Neuron (in vitro differentiated cells): Measurements from ENCODE around the gene ALDOC.

Source experiments
- H2AFZ ChIP-seq: one replicate; pipeline ENCODE4 v1.6.1; 2013; ENCODE audit warnings: low read depth, mild to moderate bottlenecking, inconsistent platforms, low read length, moderate library complexity
- H3K27me3 ChIP-seq: one replicate; pipeline ENCODE4 v1.6.1; 2013; ENCODE audit warnings: low read length; ENCODE audit not compliant: insufficient read depth
- H3K36me3 ChIP-seq: one replicate; pipeline ENCODE4 v1.6.1; 2013; ENCODE audit warnings: low read length; ENCODE audit not compliant: insufficient read depth
- H3K4me1 ChIP-seq: one replicate; pipeline ENCODE4 v1.6.1; 2013; ENCODE audit warnings: low read length; ENCODE audit not compliant: insufficient read depth
- H3K4me3 ChIP-seq: 2 replicates; pipeline ENCODE4 v1.5.1; 2013; ENCODE audit warnings: mild to moderate bottlenecking, low read length, moderate library complexity
- H3K9me3 ChIP-seq: one replicate; pipeline ENCODE4 v1.6.1; 2013; ENCODE audit warnings: low read length

Gene ALDOC

DNA sequence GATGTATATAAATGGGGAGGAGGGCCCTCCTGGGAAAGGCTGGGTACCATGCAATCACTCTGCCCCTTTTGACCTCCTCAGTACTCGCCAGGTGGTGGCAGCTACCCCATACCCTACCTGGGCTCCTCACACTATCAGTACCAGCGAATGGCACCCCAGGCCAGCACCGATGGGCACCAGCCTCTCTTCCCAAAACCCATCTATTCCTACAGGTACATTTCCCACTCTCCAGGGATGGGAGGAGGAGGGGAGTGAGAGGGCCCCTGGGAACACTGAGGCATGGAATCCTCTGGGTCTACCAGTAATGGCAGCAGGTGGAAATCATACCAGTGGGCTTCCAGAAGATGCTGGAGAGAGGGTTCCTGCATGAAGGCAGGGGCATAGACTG lies 47.7 kb downstream of the ALDOC start:
- no peaks in the 10 kb centered on the region for H3K36me3 ChIP-seq
- H2AFZ ChIP-seq: no peak overlapping the region

DNA sequence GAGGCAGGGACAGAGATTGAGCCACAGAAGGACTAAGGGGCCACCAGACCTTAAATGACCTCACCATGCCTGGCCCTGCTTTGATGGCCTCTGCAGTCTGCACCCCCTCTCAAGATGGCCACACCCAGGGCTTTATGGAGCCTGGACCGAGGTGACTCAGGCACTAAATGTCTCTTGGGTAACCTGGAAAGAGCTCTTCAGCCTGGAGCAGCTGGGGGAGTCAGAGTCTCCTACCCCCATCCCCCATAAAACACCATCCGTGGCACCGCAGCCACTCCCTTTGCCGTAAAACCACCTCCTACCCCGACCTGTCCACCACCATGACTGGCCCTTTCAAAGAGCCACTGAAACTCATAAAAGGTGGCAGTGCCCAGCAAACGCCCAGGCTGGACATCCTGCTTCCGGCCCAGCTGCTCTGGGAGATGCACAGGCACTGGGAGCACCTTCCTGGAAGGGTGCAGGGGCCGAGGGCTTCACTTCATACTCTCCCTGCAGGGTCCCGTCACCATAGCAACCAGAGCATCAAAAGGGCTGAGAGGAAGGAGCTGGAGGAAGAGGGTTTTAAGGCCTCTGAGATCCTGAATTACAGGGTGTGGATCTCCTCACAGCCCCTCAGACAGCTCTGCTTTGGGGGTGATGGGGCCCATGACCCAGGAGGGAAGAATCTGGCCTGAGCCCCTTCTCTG lies 48.2 kb downstream of the ALDOC start:
- Histone ChIP-seq H3K4me1 (peaks cover 15% of the 10 kb centered on the region), H2AFZ (no peak overlapping the region), H3K9me3 (no peaks in the 10 kb centered on the region), H3K4me3 (no peak overlapping the region), H3K36me3 (no peaks in the 10 kb centered on the region), H3K27me3 (no peaks in the 10 kb centered on the region)

More for the DNA sequence above, 47.7 kb downstream of the ALDOC start:
- H3K9me3 ChIP-seq: no peaks in the 10 kb centered on the region
- peaks cover 15% of the 10 kb centered on the region for H3K4me1 ChIP-seq
- H3K27me3 ChIP-seq: no peaks in the 10 kb centered on the region
- H3K4me3 ChIP-seq: no peak overlapping the region

DNA sequence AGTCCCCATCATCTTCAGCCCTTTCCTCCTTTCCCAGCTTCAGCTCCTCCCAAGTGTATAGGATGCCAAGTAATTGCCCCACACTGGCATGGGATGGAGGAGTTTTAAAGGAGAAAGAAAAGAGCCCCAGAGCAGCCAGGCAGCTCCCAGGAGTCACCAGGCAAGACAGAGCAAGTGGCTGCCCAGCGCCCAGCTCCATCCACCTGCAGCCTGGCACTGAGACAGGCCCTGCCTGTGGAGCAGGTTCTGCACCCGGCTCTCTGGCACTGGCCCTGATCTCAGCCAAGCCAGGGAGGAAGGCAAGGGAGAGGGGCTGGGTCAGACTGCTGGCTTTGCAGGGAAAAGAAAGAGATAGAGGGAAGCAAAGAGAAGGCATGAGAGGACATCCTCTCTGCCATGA lies 48.8 kb downstream of the ALDOC start:
- no peaks in the 10 kb centered on the region for H3K36me3 ChIP-seq
- H2AFZ ChIP-seq: no peak overlapping the region
- H3K4me3 ChIP-seq: no peak overlapping the region
- H3K27me3 ChIP-seq: no peaks in the 10 kb centered on the region
- H3K4me1 ChIP-seq: peaks cover 15% of the 10 kb centered on the region
- no peaks in the 10 kb centered on the region for H3K9me3 ChIP-seq

DNA sequence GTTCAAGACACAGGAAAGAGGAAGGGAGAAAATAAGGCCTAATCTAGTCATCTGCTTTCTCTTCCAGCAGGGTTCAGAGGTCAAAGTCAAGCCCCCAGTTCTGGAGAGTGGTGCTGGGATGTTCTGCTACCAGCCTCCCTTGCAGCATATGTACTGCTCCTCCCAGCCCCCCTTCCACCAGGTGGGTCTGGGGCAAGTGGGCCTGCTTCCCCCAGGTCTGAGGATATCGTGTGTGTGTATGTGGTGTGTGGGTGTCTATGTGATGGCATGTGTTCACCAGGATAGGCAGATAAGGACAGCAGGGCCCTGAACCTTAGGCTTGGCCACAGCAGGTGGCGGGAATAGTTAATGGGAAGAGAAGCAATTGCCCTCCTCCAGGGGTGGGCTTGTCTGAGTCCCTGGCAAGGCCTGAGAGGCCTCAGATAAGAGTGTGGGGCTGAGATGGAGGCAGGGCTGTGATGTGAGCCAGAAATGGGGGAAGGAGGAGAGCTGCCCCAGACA lies 49.5 kb downstream of the ALDOC start:
- H3K4me3 ChIP-seq: no peak overlapping the region
- H3K36me3 ChIP-seq: no peaks in the 10 kb centered on the region

DNA sequence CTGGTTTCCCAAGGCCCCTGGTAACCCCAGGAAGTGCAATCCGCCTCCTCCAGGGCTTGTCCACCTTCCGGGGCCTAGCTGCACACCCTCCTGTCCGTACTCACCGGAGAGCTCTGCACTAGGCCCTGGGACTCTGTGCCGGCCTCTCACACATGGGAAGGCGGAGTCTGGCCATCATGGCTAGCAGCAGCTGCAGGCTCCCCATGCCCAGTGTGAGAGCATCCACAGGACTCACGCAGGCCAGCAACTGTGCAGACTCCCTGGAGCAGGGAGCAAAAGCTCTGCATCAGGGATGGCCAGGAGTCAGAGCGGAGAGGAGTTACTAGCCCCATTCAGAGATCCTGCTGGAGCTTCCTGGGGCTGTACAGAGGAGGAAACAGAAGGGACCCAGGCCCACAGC lies 50.3 kb downstream of the ALDOC start:
- Histone ChIP-seq H2AFZ (no peak overlapping the region), H3K4me1 (peaks cover 15% of the 10 kb centered on the region), H3K4me3 (no peak overlapping the region), H3K27me3 (peaks cover 6% of the 10 kb centered on the region), H3K36me3 (no peaks in the 10 kb centered on the region), H3K9me3 (no peaks in the 10 kb centered on the region)

More for the DNA sequence above, 49.5 kb downstream of the ALDOC start:
- H2AFZ ChIP-seq: no peak overlapping the region
- peaks cover 15% of the 10 kb centered on the region for H3K4me1 ChIP-seq
- H3K27me3 ChIP-seq: no peaks in the 10 kb centered on the region
- no peaks in the 10 kb centered on the region for H3K9me3 ChIP-seq

DNA sequence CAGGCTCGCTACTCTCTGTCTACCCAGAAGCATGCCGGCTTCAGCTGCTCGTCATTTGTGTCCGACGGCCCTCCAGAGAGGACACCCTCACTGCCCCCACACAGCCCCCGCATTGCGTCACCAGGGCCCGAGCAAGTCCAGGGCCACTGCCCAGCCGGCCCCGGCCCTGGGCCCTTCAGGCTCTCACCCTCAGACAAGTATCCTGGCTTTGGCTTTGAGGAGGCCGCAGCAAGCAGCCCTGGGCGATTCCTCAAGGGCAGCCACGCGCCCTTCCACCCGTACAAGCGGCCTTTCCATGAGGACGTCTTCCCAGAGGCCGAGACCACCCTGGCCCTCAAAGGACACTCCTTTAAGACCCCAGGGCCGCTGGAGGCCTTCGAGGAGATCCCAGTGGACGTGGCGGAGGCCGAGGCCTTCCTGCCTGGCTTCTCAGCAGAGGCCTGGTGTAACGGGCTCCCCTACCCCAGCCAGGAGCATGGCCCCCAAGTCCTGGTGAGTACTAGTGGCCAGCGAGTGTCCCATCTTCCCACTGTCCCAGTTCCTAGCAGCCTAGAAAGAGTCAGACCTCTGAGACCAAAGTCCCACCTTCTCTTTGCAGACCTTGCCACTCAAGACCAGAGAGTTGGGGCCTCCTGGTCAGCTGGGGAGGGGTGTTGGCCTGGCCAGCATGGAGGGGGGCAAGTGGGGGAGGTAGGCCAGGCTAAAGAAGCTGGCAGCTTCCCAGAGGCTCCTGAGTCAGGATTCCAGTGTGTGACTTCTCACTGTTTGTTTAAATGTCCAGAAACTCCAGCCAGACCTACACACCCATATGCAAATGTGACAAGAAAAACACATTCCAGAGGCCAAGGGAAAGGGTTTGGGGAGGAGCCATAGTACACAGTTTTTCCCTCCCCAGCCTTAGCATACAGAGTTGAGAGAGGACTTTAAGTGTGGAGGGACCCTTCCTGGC lies 51.9 kb downstream of the ALDOC start:
- Histone ChIP-seq H3K4me3 (no peak overlapping the region), H3K27me3 (peaks cover 15% of the 10 kb centered on the region), H3K9me3 (no peaks in the 10 kb centered on the region), H3K4me1 (peaks cover 15% of the 10 kb centered on the region), H2AFZ (no peak overlapping the region), H3K36me3 (no peaks in the 10 kb centered on the region)

DNA sequence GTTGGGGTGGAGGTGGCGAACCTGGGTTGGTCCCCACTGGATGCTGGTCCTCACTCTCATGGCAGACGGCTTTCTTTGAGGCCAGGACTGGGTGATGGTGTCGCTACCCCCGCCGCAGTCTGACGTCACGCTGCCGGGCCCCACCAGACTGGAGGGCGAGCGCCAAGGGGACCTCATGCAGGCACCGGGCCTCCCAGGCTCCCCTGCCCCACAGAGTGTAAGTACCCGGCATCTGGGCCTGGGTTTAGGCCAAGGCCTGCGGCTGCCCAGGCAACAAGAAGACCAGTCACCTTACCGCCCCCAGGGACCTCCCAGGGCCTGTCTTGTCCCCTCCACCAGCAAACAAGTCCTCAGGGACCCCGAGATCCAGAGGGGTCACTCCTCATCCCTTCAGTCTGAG lies 52.8 kb downstream of the ALDOC start:
- H3K9me3 ChIP-seq: no peaks in the 10 kb centered on the region
- no peak overlapping the region for H2AFZ ChIP-seq
- no peak overlapping the region for H3K4me3 ChIP-seq
- H3K27me3 ChIP-seq: peaks cover 15% of the 10 kb centered on the region
- H3K4me1 ChIP-seq: peaks cover 13% of the 10 kb centered on the region
- H3K36me3 ChIP-seq: no peaks in the 10 kb centered on the region

DNA sequence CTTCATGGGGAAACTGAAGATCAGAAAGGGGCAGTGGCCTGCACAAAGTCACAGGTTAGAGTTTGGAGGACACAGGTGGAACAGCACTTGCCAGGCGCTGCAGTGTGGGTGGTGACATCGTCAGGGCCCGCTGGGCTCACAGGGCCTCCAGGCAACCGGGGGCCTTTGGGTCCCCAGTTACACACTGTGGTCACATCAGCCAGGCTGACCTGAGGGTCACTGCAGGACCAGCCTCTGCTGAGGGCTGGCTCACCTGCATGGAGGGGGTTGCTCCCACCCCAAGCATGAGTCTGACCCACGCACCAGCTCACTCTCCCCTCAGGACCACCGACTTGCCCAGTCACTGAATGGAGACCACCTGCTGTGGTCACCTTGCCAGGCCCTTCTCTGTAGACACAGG lies 53.5 kb downstream of the ALDOC start:
- H3K27me3 ChIP-seq: peaks cover 15% of the 10 kb centered on the region
- H3K4me1 ChIP-seq: peaks cover 6% of the 10 kb centered on the region
- no peaks in the 10 kb centered on the region for H3K9me3 ChIP-seq
- no peak overlapping the region for H3K4me3 ChIP-seq
- H3K36me3 ChIP-seq: no peaks in the 10 kb centered on the region
- no peak overlapping the region for H2AFZ ChIP-seq
